HEK293T (cell line): ENCODE measurements around the gene RPTOR.

Experiments
- BHLHE40 ChIP-seq: fragments of 450-650 bp; IDR thresholded peaks from 2 replicates; pipeline ENCODE4 v1.6.1; 2016; ENCODE audit warnings: mild to moderate bottlenecking, moderate library complexity, borderline replicate concordance
- FOXA1 ChIP-seq: fragments of 450-650 bp; IDR thresholded peaks from 2 replicates; pipeline ENCODE4 v1.6.1; 2016; ENCODE audit warnings: mild to moderate bottlenecking
- FOXM1 ChIP-seq: fragments of 450-650 bp; IDR thresholded peaks from 2 replicates; pipeline ENCODE4 v1.6.1; 2017; ENCODE audit warnings: mild to moderate bottlenecking, borderline replicate concordance
- SUZ12 ChIP-seq: fragments of 450-650 bp; IDR thresholded peaks from 2 replicates; pipeline ENCODE4 v1.6.1; 2016; ENCODE audit warnings: mild to moderate bottlenecking
- TARDBP ChIP-seq: fragments of 450-650 bp; IDR thresholded peaks from 2 replicates; pipeline ENCODE4 v1.6.1; 2016

- TF ChIP-seq TARDBP (no peak), SUZ12 (no peak), BHLHE40 (no peak), FOXM1 (no peak), FOXA1 (no peak)
Observed at GRCh38 chr17:80845863-80846671, 301.4 kb downstream of the RPTOR start.
